Astrocyte (in vitro differentiated cells and primary cell): Measurements from ENCODE around the gene GNAI2. TPM values are rescaled to one million over a fixed set of nuclear protein-coding genes. Genes with fewer than 3 reads are reported as not detected.

Experiments
- DNase-seq: peaks from one replicate; pipeline ENCODE4 v3.0.0-alpha.2; 2010; ENCODE audit warnings: low read depth
- FAIRE-seq: peaks from 2 replicates; lab custom pipeline; 2011; peaks lifted over from hg19 to GRCh38; lab: Jason Lieb, UNC
- H2AFZ ChIP-seq: 2 replicates; pipeline ENCODE4 v1.6.0; 2012; ENCODE audit warnings: low read depth, low read length, inconsistent platforms
- H3K27ac ChIP-seq: 2 replicates; pipeline ENCODE4 v1.5.1; 2011; ENCODE audit warnings: low read depth, low read length, inconsistent platforms
- H3K27me3 ChIP-seq: 2 replicates; pipeline ENCODE4 v1.6.0; 2011; ENCODE audit warnings: low read length, inconsistent platforms; ENCODE audit not compliant: insufficient read depth
- H3K36me3 ChIP-seq: 2 replicates; pipeline ENCODE4 v1.5.1; 2011; ENCODE audit warnings: low read length, inconsistent platforms; ENCODE audit not compliant: insufficient read depth
- H3K4me1 ChIP-seq: 2 replicates; pipeline ENCODE4 v1.5.1; 2011; ENCODE audit warnings: low read length, inconsistent platforms; ENCODE audit not compliant: insufficient read depth
- H3K4me2 ChIP-seq: 2 replicates; pipeline ENCODE4 v1.6.0; 2012; ENCODE audit warnings: low read length, inconsistent platforms
- H3K4me3 ChIP-seq: 2 replicates; pipeline ENCODE4 v1.5.1; 2011; ENCODE audit warnings: low read depth, mild to moderate bottlenecking, low read length, inconsistent platforms; ENCODE audit not compliant: insufficient read depth
- H3K79me2 ChIP-seq: 2 replicates; pipeline ENCODE4 v1.6.0; 2012; ENCODE audit warnings: mild to moderate bottlenecking, low read length, inconsistent platforms; ENCODE audit not compliant: insufficient read depth
- H3K9ac ChIP-seq: 2 replicates; pipeline ENCODE4 v1.6.0; 2012; ENCODE audit warnings: mild to moderate bottlenecking, low read length, inconsistent platforms
- H3K9me3 ChIP-seq: 2 replicates; pipeline ENCODE4 v1.5.1; 2012; ENCODE audit warnings: low read depth, mild to moderate bottlenecking, low read length, inconsistent platforms; ENCODE audit not compliant: insufficient read depth
- H4K20me1 ChIP-seq: 2 replicates; pipeline ENCODE4 v1.6.0; 2012; ENCODE audit warnings: low read length, inconsistent platforms; ENCODE audit not compliant: insufficient read depth
- H3K27ac Mint-ChIP-seq: one replicate; pipeline ENCODE4 v1.8.0; 2021; ENCODE audit warnings: mild to moderate bottlenecking, mixed read lengths; ENCODE audit not compliant: unreplicated experiment
- H3K27me3 Mint-ChIP-seq: one replicate; pipeline ENCODE4 v1.8.0; 2021; ENCODE audit warnings: low read depth, mixed read lengths; ENCODE audit not compliant: unreplicated experiment
- H3K36me3 Mint-ChIP-seq: one replicate; pipeline ENCODE4 v1.8.0; 2021; ENCODE audit warnings: low read depth, mixed read lengths; ENCODE audit not compliant: unreplicated experiment
- H3K4me1 Mint-ChIP-seq: one replicate; pipeline ENCODE4 v1.8.0; 2021; ENCODE audit warnings: low read depth, mixed read lengths; ENCODE audit not compliant: unreplicated experiment
- H3K4me3 Mint-ChIP-seq: one replicate; pipeline ENCODE4 v1.8.0; 2021; ENCODE audit warnings: mild to moderate bottlenecking, moderate library complexity, mixed read lengths; ENCODE audit not compliant: unreplicated experiment
- H3K9me3 Mint-ChIP-seq: one replicate; pipeline ENCODE4 v1.8.0; 2021; ENCODE audit warnings: mild to moderate bottlenecking, mixed read lengths; ENCODE audit not compliant: unreplicated experiment
- EZH2 ChIP-seq: IDR thresholded peaks from 2 replicates; pipeline ENCODE4 v1.6.1; 2012; ENCODE audit warnings: mild to moderate bottlenecking, low read length, inconsistent platforms; ENCODE audit not compliant: insufficient read depth
- total RNA-seq: library from RNA; stranded (reverse); gene quantifications from 2 replicates; pipeline ENCODE4 v1.2.1, GENCODE V29; 2021
- TF ChIP-seq, protein P1 (sequence below): IDR thresholded peaks from 2 replicates; pipeline ENCODE4 v1.5.1; 2011; ENCODE audit warnings: low read depth, mild to moderate bottlenecking, inconsistent platforms, low read length, moderate library complexity; ENCODE audit not compliant: insufficient read depth

GNAI2 gene
- total RNA-seq, 1 donor from 2014 or later, result 381 TPM

GRCh38 chr3:50249457-50249856 lies 13.5 kb downstream of the GNAI2 start:
- peaks cover 56% of the 10 kb centered on the region for H3K4me1 Mint-ChIP-seq
- no peak overlapping the region for H3K4me2 ChIP-seq

DNA sequence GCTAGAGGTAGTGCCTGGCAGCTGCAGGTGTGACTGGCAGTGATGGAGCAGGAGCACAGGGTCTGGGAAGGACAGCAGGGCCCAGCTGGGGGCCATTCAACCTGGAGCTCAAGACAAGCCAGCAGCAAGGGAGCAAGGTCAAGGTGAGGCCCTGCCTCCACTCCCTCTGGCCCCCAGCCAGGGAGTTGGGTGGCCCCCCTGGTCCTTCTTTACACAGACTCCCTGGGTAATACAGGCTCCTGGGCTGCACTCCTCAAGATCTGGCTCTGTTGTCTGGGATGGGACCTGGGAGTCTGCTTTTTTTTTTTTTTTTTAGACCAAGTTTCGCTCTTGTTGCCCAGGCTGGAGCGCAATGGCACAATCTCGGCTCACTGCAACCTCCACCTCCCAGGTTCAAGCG lies 14.5 kb downstream of the GNAI2 start:
- Mint-ChIP-seq H3K9me3 (no peaks in the 10 kb centered on the region), H3K36me3 (peaks cover 5% of the 10 kb centered on the region), H3K27ac (no peak overlapping the region), H3K4me1 (peaks cover 51% of the 10 kb centered on the region), H3K4me3 (no peak overlapping the region), H3K27me3 (no peaks in the 10 kb centered on the region)
- H3K4me2 ChIP-seq, result no peak overlapping the region
- DNase-seq (no peak), FAIRE-seq (no peak)
- peaks cover 85% of the 10 kb centered on the region for H4K20me1 ChIP-seq
- no peak for TF ChIP-seq EZH2
- TF ChIP-seq, protein P1, sequence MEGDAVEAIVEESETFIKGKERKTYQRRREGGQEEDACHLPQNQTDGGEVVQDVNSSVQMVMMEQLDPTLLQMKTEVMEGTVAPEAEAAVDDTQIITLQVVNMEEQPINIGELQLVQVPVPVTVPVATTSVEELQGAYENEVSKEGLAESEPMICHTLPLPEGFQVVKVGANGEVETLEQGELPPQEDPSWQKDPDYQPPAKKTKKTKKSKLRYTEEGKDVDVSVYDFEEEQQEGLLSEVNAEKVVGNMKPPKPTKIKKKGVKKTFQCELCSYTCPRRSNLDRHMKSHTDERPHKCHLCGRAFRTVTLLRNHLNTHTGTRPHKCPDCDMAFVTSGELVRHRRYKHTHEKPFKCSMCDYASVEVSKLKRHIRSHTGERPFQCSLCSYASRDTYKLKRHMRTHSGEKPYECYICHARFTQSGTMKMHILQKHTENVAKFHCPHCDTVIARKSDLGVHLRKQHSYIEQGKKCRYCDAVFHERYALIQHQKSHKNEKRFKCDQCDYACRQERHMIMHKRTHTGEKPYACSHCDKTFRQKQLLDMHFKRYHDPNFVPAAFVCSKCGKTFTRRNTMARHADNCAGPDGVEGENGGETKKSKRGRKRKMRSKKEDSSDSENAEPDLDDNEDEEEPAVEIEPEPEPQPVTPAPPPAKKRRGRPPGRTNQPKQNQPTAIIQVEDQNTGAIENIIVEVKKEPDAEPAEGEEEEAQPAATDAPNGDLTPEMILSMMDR, result no peak
- no peak overlapping the region for H3K4me3 ChIP-seq
- H3K9me3 ChIP-seq, result no peaks in the 10 kb centered on the region
- H2AFZ ChIP-seq, result no peak overlapping the region
- H3K27ac ChIP-seq, result no peak overlapping the region
- H3K36me3 ChIP-seq, result peaks cover 8% of the 10 kb centered on the region
- no peak overlapping the region for H3K9ac ChIP-seq
- H3K27me3 ChIP-seq, result no peaks in the 10 kb centered on the region
- peaks cover 93% of the 10 kb centered on the region for H3K79me2 ChIP-seq
- H3K4me1 ChIP-seq, result peaks cover 78% of the 10 kb centered on the region

More at GRCh38 chr3:50249457-50249856, 13.5 kb downstream of the GNAI2 start:
- H3K4me3 ChIP-seq, result no peak overlapping the region
- Mint-ChIP-seq H3K27me3 (no peaks in the 10 kb centered on the region), H3K36me3 (peaks cover 7% of the 10 kb centered on the region), H3K4me3 (no peak overlapping the region), H3K27ac (peak overlapping the region; percentile 75), H3K9me3 (no peaks in the 10 kb centered on the region)
- no peak overlapping the region for H3K9ac ChIP-seq
- H2AFZ ChIP-seq, result no peak overlapping the region
- H3K27me3 ChIP-seq, result no peaks in the 10 kb centered on the region
- DNase-seq, result no peak
- peaks cover 77% of the 10 kb centered on the region for H3K4me1 ChIP-seq
- no peak for TF ChIP-seq EZH2
- TF ChIP-seq, protein P1, result no peak
- H3K36me3 ChIP-seq, result peaks cover 8% of the 10 kb centered on the region
- H3K27ac ChIP-seq, result no peak overlapping the region
- H3K79me2 ChIP-seq, result peaks cover 92% of the 10 kb centered on the region
- H3K9me3 ChIP-seq, result no peaks in the 10 kb centered on the region
- no peak for FAIRE-seq
- peaks cover 78% of the 10 kb centered on the region for H4K20me1 ChIP-seq

- Histone ChIP-seq H3K27me3 (no peaks in the 10 kb centered on the region), H3K27ac (peak overlapping the region; percentile 38), H3K9ac (peak overlapping the region; percentile 32), H3K36me3 (peaks cover 10% of the 10 kb centered on the region), H2AFZ (no peak overlapping the region), H3K9me3 (no peaks in the 10 kb centered on the region), H3K4me2 (peak overlapping the region; percentile 46), H3K4me3 (no peak overlapping the region), H3K79me2 (peaks cover 89% of the 10 kb centered on the region), H3K4me1 (peaks cover 70% of the 10 kb centered on the region), H4K20me1 (peaks cover 88% of the 10 kb centered on the region)
- Mint-ChIP-seq H3K27ac (peak overlapping the region; percentile 87), H3K36me3 (peaks cover 5% of the 10 kb centered on the region), H3K27me3 (no peaks in the 10 kb centered on the region), H3K4me1 (peaks cover 51% of the 10 kb centered on the region), H3K9me3 (no peaks in the 10 kb centered on the region), H3K4me3 (peak overlapping the region; percentile 60)
- peak; percentile 93 for DNase-seq
- TF ChIP-seq, protein P1, result no peak
- no peak for TF ChIP-seq EZH2
- FAIRE-seq, result peak; percentile 56
Observed at GRCh38 chr3:50251220-50251619, 15.2 kb downstream of the GNAI2 start.
